ENCODE measurements around the gene TET2.

GRCh38 chr4:105192474-105192873 is 45.8 kb downstream of the TET2 start:
- TF ChIP-seq CTCF (IDR thresholded peaks at IDR 0.05), result no peak
- no peak for TF ChIP-seq POLR2AphosphoS5 (IDR thresholded peaks at IDR 0.05; ENCODE audit: low read depth, low read length)
- TF ChIP-seq REST (IDR thresholded peaks at IDR 0.05; ENCODE audit: insufficient read depth in 1 of 2, low read depth in 2 of 2, low read length in 1 of 2), result no peak

Data from Panc1 (cell line).